Colonic mucosa (tissue), 4 donors: ENCODE measurements around the gene HSPB7. TPM values are rescaled to one million over a fixed set of nuclear protein-coding genes. Genes with fewer than 3 reads are reported as not detected.
A peak's percentile ranks its signal among the peaks of the same experiment; 100 is the strongest.
"Not testable (repeated sequence)": the region's sequence is repeated elsewhere in the genome, so short reads cannot be mapped to it uniquely, and the experiment has no call there.

Source experiments
- DNase-seq: peaks from one replicate; pipeline ENCODE4 v3.0.0-alpha.2; 2020
- H3K27ac ChIP-seq: fragments of 200-600 bp; one replicate; pipeline ENCODE4 v1.8.0; 2021
- H3K27me3 ChIP-seq: fragments of 200-600 bp; one replicate; pipeline ENCODE4 v1.8.0; 2021
- H3K36me3 ChIP-seq: fragments of 200-600 bp; one replicate; pipeline ENCODE4 v1.8.0; 2021
- H3K4me1 ChIP-seq: fragments of 200-600 bp; one replicate; pipeline ENCODE4 v1.8.0; 2021; ENCODE audit warnings: mild to moderate bottlenecking
- H3K4me3 ChIP-seq: fragments of 200-600 bp; one replicate; pipeline ENCODE4 v1.8.0; 2021
- H3K9ac ChIP-seq, 2 donors: one replicate each; pipeline ENCODE4 v1.7.0; 2013; ENCODE audit warnings: control low read depth in 2 of 2, low read depth in 2 of 2, low read length in 2 of 2
- H3K9me3 ChIP-seq: fragments of 200-600 bp; one replicate; pipeline ENCODE4 v1.8.0; 2021
- CTCF ChIP-seq: fragments of 200-600 bp; IDR thresholded peaks from one replicate; pipeline ENCODE4 v1.8.0; 2022; ENCODE audit warnings: antibody characterized with exemption, mild to moderate bottlenecking
- intact Hi-C: fragments of 100-400 bp; cut with DNase I; formaldehyde crosslinking; loops from one replicate; pipeline ENCODE4 v1.14.1; 2022
- total RNA-seq, 2 donors: library from RNA; stranded (reverse); fragmentation: NEBNext Ultra II Directional in 1 of 2; extraction: Animal tissue kit (Norgen Biotek cat#: 25700) in 1 of 2; gene quantifications; one replicate each; pipeline ENCODE4 v1.2.1, GENCODE V29; 2021
- donor health status: healthy.
- donor health status: DM: no; HTN: no; CAD: no.
- donor health status: DM: no; HTN: no; CAD: no.

The HSPB7 gene
- total RNA-seq, 2 donors from 2014 or later, result 1.1 to 12.7 TPM

- intact Hi-C loops, result loop anchor here (2.0 kb wide), 1 partner anchor 47 kb away; no protein-coding TSS in a partner anchor
- TF ChIP-seq CTCF, result peak; percentile 96
- H3K27ac ChIP-seq, result no peak overlapping the region
- no peaks in the 10 kb centered on the region for H3K36me3 ChIP-seq
- no peaks in the 10 kb centered on the region for H3K4me1 ChIP-seq
- peak overlapping the region in 1 of 2 donors; percentile 34 for H3K9ac ChIP-seq
- no peaks in the 10 kb centered on the region for H3K27me3 ChIP-seq
- DNase-seq, result peak; percentile 94
- H3K4me3 ChIP-seq, result no peak overlapping the region
- no peaks in the 10 kb centered on the region for H3K9me3 ChIP-seq
Measured at GRCh38 chr1:16055613-16056520, 38.0 kb upstream of the HSPB7 start.

DNA sequence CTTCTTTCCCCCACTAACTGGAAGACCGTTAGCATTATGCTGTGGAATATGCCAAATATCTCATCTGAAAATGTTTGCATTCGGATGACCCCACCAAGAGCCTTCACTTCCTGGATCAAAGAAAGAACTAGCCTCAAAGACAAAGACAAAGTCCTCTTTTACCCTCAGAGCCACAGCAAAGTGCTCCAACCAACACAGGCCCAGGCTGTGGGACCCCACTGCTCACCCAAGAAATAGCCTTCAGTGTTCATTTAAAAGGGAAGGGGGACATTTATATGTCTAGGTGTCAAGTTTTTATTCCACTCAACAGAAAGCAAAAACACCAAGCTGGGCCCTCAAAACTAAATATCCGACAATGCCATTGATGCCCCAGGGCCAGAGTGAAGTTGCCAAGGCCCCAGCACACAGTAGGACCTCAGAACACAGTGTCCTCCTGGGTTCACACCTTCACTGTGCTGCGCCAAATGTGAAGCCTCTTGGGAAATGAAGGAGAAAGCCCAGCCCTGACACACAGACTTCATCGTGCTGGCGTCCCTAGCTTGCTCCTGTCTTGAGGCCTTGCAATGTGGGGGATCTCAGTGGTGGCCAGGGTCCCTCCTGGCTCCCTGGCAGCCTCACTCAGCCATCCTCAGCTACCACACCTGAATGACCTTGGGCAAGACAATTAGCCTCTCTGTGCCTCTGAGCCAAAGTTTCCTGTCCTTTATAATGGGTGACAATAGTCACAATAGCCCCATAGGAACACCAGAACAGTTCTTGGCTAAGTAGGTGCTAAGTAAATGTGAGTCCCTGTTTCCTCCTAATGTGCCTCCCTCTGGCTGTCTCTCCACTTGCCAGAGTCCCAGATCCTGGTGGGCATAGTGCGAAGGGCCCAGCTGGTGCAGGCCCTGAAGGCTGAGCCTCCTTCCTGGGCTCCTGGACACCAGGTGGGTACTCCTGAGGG, 37.0 kb upstream of the HSPB7 start:
- TF ChIP-seq CTCF, result no peak
- no peaks in the 10 kb centered on the region for H3K36me3 ChIP-seq
- DNase-seq, result no peak
- H3K4me1 ChIP-seq, result no peaks in the 10 kb centered on the region
- intact Hi-C loops, result no loop called here
- no peaks in the 10 kb centered on the region for H3K9me3 ChIP-seq
- H3K27ac ChIP-seq, result no peak overlapping the region
- no peak overlapping the region for H3K4me3 ChIP-seq
- no peaks in the 10 kb centered on the region for H3K27me3 ChIP-seq
- no peak overlapping the region for H3K9ac ChIP-seq

DNA sequence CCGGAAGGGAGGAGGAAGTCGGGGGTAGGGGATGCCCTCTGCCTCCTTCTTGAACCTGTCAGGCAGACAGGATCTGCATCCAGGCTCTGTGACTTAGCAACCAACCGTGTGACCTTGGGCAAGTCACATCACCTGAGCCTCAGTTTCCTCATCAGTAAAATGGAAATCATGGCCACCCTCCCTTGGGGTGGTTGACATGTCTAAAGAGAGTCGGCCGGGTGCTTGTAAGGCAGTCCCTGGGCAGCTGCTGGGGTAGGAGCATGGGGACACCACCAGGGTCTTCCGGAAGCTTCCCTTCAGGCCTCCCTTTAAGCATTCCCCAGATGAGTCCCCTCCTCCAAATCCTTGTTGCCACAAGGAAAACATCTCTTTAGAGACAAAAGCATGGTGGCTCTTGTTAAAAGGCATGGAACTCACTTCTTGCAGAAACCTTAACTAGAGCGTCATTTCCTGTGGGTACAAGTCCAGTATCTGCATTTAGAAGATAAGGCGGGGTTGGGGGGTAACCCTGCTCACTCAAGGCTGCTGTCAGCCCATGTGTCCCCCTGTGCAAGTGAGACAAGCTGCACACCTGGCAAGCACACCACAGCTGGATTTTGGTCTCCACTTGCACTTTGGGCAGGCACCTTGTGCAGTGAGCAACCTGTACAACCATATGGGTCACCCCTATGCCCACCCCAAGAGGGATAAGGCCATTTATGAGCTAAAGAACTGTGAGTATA, 36.1 kb upstream of the HSPB7 start:
- TF ChIP-seq CTCF, result no peak

GRCh38 chr1:16051949-16052348, 34.1 kb upstream of the HSPB7 start:
- intact Hi-C loops, H3K36me3 ChIP-seq, DNase-seq, H3K4me3 ChIP-seq, H3K4me1 ChIP-seq, H3K9ac ChIP-seq, H3K27me3 ChIP-seq, H3K27ac ChIP-seq, H3K9me3 ChIP-seq: not testable (repeated sequence)

More for the DNA sequence above, 36.1 kb upstream of the HSPB7 start:
- no peaks in the 10 kb centered on the region for H3K4me1 ChIP-seq
- no peak for DNase-seq
- no peaks in the 10 kb centered on the region for H3K9me3 ChIP-seq
- no peaks in the 10 kb centered on the region for H3K27me3 ChIP-seq
- no peak overlapping the region for H3K9ac ChIP-seq
- no peak overlapping the region for H3K4me3 ChIP-seq
- H3K27ac ChIP-seq, result no peak overlapping the region
- intact Hi-C loops, result no loop called here
- no peaks in the 10 kb centered on the region for H3K36me3 ChIP-seq

DNA sequence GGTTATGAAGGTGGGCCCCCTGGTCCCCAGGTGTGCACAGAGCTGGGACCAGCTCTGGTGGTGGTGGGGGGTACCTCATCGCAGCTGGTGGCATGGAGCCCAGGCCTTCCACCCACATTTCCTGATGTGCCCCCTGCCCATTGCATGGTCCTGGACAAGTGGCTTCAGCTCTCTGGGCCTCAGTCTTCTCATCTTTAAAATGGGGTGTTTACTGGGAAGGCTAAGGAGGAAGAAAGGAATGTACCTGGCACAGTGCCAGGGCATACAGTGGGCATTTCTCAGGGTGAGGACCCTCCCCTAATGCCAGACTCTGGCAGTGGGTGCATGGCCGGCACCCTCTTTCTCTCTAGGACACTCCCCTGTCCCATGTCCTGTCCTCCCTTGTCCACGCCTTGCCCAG, 33.2 kb upstream of the HSPB7 start:
- H3K27me3 ChIP-seq, result no peaks in the 10 kb centered on the region
- H3K4me3 ChIP-seq, result no peak overlapping the region
- intact Hi-C loops, result no loop called here
- H3K9ac ChIP-seq, result no peak overlapping the region
- no peak overlapping the region for H3K27ac ChIP-seq
- DNase-seq, result no peak
- H3K36me3 ChIP-seq, result no peaks in the 10 kb centered on the region
- no peaks in the 10 kb centered on the region for H3K4me1 ChIP-seq
- no peaks in the 10 kb centered on the region for H3K9me3 ChIP-seq
- no peak for TF ChIP-seq CTCF
